ENCODE measurements around the gene TMEM18.

The TMEM18 gene

GRCh38 chr2:636641-637405, 40.4 kb downstream of the TMEM18 start:
- no peak overlapping the region for H3K9ac ChIP-seq (ENCODE audit: insufficient read length, low read depth)
- TF ChIP-seq SUZ12 (IDR thresholded peaks at IDR 0.05; ENCODE audit: extremely low read depth, insufficient read depth, insufficient read length) (no peak), YY1 (IDR thresholded peaks at IDR 0.05; ENCODE audit: insufficient read depth, insufficient read length) (no peak), ZNF274 (IDR thresholded peaks at IDR 0.05; ENCODE audit: low read depth, low read length) (no peak)

DNA sequence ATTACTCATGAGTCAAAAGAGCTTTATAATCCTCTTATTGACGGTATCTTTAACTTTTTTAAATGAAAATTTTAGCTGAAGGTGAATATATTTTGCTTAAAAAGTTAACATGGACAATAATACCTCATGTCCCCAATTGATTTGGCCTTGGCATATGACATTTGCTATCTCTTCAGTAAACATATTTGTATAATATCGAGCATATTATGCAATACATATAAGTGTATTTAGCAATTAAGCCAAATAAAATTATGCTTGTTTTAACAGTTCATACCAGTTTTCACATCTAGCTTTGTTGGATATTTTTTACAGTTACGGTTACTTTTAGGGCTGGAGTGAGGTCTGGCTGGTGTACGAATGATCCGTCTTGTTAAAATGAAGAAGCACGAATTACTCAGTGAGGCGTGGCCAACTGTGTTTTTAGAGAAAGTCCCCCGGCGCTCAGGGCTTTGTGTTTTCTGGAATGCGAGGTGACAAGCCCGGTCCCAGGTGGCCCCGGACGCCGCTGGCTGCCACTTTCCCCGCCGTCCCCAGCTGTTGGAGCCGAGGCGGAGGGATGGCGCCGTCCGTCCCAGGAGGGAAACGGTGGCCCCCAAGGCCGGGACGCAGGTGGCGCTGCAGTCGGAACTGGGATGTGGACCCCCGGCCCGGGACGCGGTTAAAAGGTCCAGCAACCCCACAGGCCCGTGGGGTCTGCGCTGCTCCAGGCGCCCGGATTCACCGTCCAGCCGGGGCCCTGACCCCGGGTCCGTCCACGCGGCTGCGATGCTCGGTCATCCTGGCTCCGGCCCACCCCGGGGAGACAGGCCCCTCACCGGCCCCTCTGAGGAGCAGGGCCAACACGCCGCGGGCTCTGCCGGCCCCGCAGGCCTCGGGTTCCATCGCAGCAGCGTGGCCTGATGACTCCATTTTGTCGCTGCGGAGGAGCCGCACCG, 41.3 kb downstream of the TMEM18 start:
- no peak overlapping the region for H3K4me3 ChIP-seq (ENCODE audit: insufficient read length, low read depth)
- no peak for DNase-seq (ENCODE audit: low read depth, low spot score)
- H3K9me3 ChIP-seq (ENCODE audit: insufficient read depth, low read length) = peaks cover 8% of the 10 kb centered on the region; the same call in 1 of the 2 replicates
- no peaks in the 10 kb centered on the region for H3K4me1 ChIP-seq (ENCODE audit: insufficient read depth, insufficient read length)
- TF ChIP-seq YY1 (IDR thresholded peaks at IDR 0.05; ENCODE audit: insufficient read depth, insufficient read length) = no peak
- TF ChIP-seq SUZ12 (IDR thresholded peaks at IDR 0.05; ENCODE audit: extremely low read depth, insufficient read depth, insufficient read length) = no peak
- no peak for TF ChIP-seq ZNF274 (IDR thresholded peaks at IDR 0.05; ENCODE audit: low read depth, low read length)
- no peaks in the 10 kb centered on the region for H3K36me3 ChIP-seq (ENCODE audit: insufficient read depth, insufficient read length, low read length)
- H3K27me3 ChIP-seq (ENCODE audit: insufficient read depth, insufficient read length) = no peaks in the 10 kb centered on the region
- H3K9ac ChIP-seq (ENCODE audit: insufficient read length, low read depth) = no peak overlapping the region

More at GRCh38 chr2:636641-637405, 40.4 kb downstream of the TMEM18 start:
- Histone ChIP-seq H3K9me3 (ENCODE audit: insufficient read depth, low read length) (peaks cover 8% of the 10 kb centered on the region; the same call in 1 of the 2 replicates), H3K36me3 (ENCODE audit: insufficient read depth, insufficient read length, low read length) (no peaks in the 10 kb centered on the region), H3K27me3 (ENCODE audit: insufficient read depth, insufficient read length) (no peaks in the 10 kb centered on the region), H3K4me1 (ENCODE audit: insufficient read depth, insufficient read length) (no peaks in the 10 kb centered on the region), H3K4me3 (ENCODE audit: insufficient read length, low read depth) (no peak overlapping the region)
- DNase-seq (ENCODE audit: low read depth, low spot score) = peak; percentile 63

DNA sequence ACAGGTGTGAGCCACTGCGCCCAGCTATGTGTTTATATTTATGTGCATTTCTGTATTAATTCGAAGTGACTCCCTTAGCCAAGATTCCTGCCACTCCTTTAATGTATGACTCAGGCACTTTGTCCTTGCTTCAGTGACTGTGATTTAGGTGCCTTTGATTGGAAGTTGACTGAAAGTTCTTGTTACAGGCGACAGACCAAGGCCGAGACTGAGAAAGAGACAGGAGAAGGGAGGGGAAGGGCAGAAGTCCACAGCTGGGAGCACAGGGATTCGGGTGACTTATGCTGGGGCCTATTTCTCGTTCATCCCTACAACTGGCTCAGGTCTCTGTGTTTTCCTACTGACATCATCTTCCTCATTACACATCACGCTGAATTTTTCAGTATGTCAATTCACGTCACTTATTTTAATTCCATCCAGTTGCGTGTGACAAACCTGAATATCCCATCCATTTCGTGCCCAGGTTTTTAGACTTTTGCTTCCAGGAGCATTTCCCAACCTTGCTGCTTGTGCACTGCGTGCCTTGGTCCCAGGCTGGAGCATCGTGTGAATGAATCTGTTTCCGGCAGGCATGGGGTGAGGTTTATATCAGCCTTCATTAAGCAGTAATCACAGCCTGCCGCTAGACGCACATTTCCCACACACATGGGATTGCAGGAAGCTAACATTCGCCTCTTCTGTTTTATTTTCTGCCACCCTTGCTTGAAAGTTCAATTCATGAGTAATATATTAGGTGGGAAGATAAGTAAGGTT, 42.4 kb downstream of the TMEM18 start:
- no peaks in the 10 kb centered on the region for H3K27me3 ChIP-seq (ENCODE audit: insufficient read depth, insufficient read length)
- no peaks in the 10 kb centered on the region for H3K36me3 ChIP-seq (ENCODE audit: insufficient read depth, insufficient read length, low read length)
- H3K4me3 ChIP-seq (ENCODE audit: insufficient read length, low read depth) = no peak overlapping the region
- no peaks in the 10 kb centered on the region for H3K4me1 ChIP-seq (ENCODE audit: insufficient read depth, insufficient read length)
- TF ChIP-seq ZNF274 (IDR thresholded peaks at IDR 0.05; ENCODE audit: low read depth, low read length) (no peak), YY1 (IDR thresholded peaks at IDR 0.05; ENCODE audit: insufficient read depth, insufficient read length) (no peak), SUZ12 (IDR thresholded peaks at IDR 0.05; ENCODE audit: extremely low read depth, insufficient read depth, insufficient read length) (no peak)
- peaks cover 8% of the 10 kb centered on the region; the same call in 1 of the 2 replicates for H3K9me3 ChIP-seq (ENCODE audit: insufficient read depth, low read length)
- DNase-seq (ENCODE audit: low read depth, low spot score) = no peak
- H3K9ac ChIP-seq (ENCODE audit: insufficient read length, low read depth) = no peak overlapping the region

GRCh38 chr2:634041-634440, 43.2 kb downstream of the TMEM18 start:
- no peak overlapping the region for H3K4me3 ChIP-seq (ENCODE audit: insufficient read length, low read depth)
- H3K27me3 ChIP-seq (ENCODE audit: insufficient read depth, insufficient read length) = no peaks in the 10 kb centered on the region
- TF ChIP-seq SUZ12 (IDR thresholded peaks at IDR 0.05; ENCODE audit: extremely low read depth, insufficient read depth, insufficient read length) (no peak), ZNF274 (IDR thresholded peaks at IDR 0.05; ENCODE audit: low read depth, low read length) (no peak), YY1 (IDR thresholded peaks at IDR 0.05; ENCODE audit: insufficient read depth, insufficient read length) (no peak)
- no peaks in the 10 kb centered on the region for H3K4me1 ChIP-seq (ENCODE audit: insufficient read depth, insufficient read length)
- DNase-seq (ENCODE audit: low read depth, low spot score) = no peak
- no peak overlapping the region for H3K9ac ChIP-seq (ENCODE audit: insufficient read length, low read depth)
- no peaks in the 10 kb centered on the region for H3K36me3 ChIP-seq (ENCODE audit: insufficient read depth, insufficient read length, low read length)
- H3K9me3 ChIP-seq (ENCODE audit: insufficient read depth, low read length) = peaks cover 8% of the 10 kb centered on the region; the same call in 1 of the 2 replicates

GRCh38 chr2:633371-633770, 43.8 kb downstream of the TMEM18 start:
- TF ChIP-seq YY1 (IDR thresholded peaks at IDR 0.05; ENCODE audit: insufficient read depth, insufficient read length) (no peak), SUZ12 (IDR thresholded peaks at IDR 0.05; ENCODE audit: extremely low read depth, insufficient read depth, insufficient read length) (no peak), ZNF274 (IDR thresholded peaks at IDR 0.05; ENCODE audit: low read depth, low read length) (no peak)
- DNase-seq (ENCODE audit: low read depth, low spot score) = no peak
- H3K4me3 ChIP-seq (ENCODE audit: insufficient read length, low read depth) = no peak overlapping the region
- no peaks in the 10 kb centered on the region for H3K4me1 ChIP-seq (ENCODE audit: insufficient read depth, insufficient read length)
- peaks cover 8% of the 10 kb centered on the region; the same call in 1 of the 2 replicates for H3K9me3 ChIP-seq (ENCODE audit: insufficient read depth, low read length)
- no peak overlapping the region for H3K9ac ChIP-seq (ENCODE audit: insufficient read length, low read depth)
- no peaks in the 10 kb centered on the region for H3K36me3 ChIP-seq (ENCODE audit: insufficient read depth, insufficient read length, low read length)
- no peaks in the 10 kb centered on the region for H3K27me3 ChIP-seq (ENCODE audit: insufficient read depth, insufficient read length)

DNA sequence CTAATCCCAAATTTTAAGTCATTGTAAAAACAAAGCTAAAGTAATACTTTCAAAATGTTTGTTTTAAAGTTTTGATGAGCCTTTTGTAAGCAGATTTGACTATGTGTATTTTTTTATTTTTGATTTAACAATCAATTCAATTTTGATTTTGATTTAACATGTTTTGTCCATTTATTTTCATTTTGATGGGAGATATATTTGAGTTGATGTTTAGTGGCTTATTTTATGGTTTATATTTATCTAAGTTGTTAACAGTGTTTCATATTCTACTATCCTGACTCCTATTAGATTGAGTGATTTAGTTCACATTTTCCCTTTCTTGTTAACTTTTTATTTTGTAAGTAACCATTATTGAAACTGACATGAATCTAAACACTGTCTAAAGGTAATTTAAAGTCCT, 44.7 kb downstream of the TMEM18 start:
- H3K27me3 ChIP-seq (ENCODE audit: insufficient read depth, insufficient read length) = no peaks in the 10 kb centered on the region
- H3K36me3 ChIP-seq (ENCODE audit: insufficient read depth, insufficient read length, low read length) = no peaks in the 10 kb centered on the region
- no peak overlapping the region for H3K9ac ChIP-seq (ENCODE audit: insufficient read length, low read depth)
- DNase-seq (ENCODE audit: low read depth, low spot score) = no peak
- no peak for TF ChIP-seq ZNF274 (IDR thresholded peaks at IDR 0.05; ENCODE audit: low read depth, low read length)
- no peak for TF ChIP-seq YY1 (IDR thresholded peaks at IDR 0.05; ENCODE audit: insufficient read depth, insufficient read length)
- no peak for TF ChIP-seq SUZ12 (IDR thresholded peaks at IDR 0.05; ENCODE audit: extremely low read depth, insufficient read depth, insufficient read length)
- peaks cover 8% of the 10 kb centered on the region; the same call in 1 of the 2 replicates for H3K9me3 ChIP-seq (ENCODE audit: insufficient read depth, low read length)
- H3K4me1 ChIP-seq (ENCODE audit: insufficient read depth, insufficient read length) = no peaks in the 10 kb centered on the region
- H3K4me3 ChIP-seq (ENCODE audit: insufficient read length, low read depth) = no peak overlapping the region

Measured in NT2/D1 (cell line).